ENCODE measurements around the gene CLIC5.

CLIC5 gene

GRCh38 chr6:46057792-46058191, 42.1 kb upstream of the CLIC5 start:
- Mint-ChIP-seq H3K4me3 (no peak overlapping the region), H3K27me3 (ENCODE audit: low read depth, poor library complexity) (no peaks in the 10 kb centered on the region), H3K4me1 (peaks cover 28% of the 10 kb centered on the region), H3K36me3 (ENCODE audit: low read depth) (no peaks in the 10 kb centered on the region), H3K27ac (no peak overlapping the region), H3K9me3 (peaks cover 24% of the 10 kb centered on the region)
- DNase-seq, result no peak
- no peak for TF ChIP-seq CTCF (IDR thresholded peaks at IDR 0.05)

GRCh38 chr6:46056906-46057529, 41.4 kb upstream of the CLIC5 start:
- TF ChIP-seq CTCF (IDR thresholded peaks at IDR 0.05), result no peak
- no peak for DNase-seq
- H3K4me1 Mint-ChIP-seq, result peaks cover 29% of the 10 kb centered on the region
- no peaks in the 10 kb centered on the region for H3K27me3 Mint-ChIP-seq (ENCODE audit: low read depth, poor library complexity)
- no peak overlapping the region for H3K4me3 Mint-ChIP-seq
- no peak overlapping the region for H3K27ac Mint-ChIP-seq
- no peaks in the 10 kb centered on the region for H3K36me3 Mint-ChIP-seq (ENCODE audit: low read depth)
- peaks cover 24% of the 10 kb centered on the region for H3K9me3 Mint-ChIP-seq

- Mint-ChIP-seq H3K36me3 (ENCODE audit: low read depth) (no peaks in the 10 kb centered on the region), H3K27ac (peak overlapping the region; percentile 30), H3K27me3 (ENCODE audit: low read depth, poor library complexity) (peaks cover 3% of the 10 kb centered on the region), H3K9me3 (peaks cover 24% of the 10 kb centered on the region), H3K4me1 (peaks cover 27% of the 10 kb centered on the region), H3K4me3 (no peak overlapping the region)
- TF ChIP-seq CTCF (IDR thresholded peaks at IDR 0.05), result no peak
- DNase-seq, result no peak
These were observed 38.9 kb upstream of the CLIC5 start for GRCh38 chr6:46054516-46054915.

GRCh38 chr6:46053039-46053933, 37.6 kb upstream of the CLIC5 start:
- H3K36me3 Mint-ChIP-seq (ENCODE audit: low read depth), result no peaks in the 10 kb centered on the region
- H3K27me3 Mint-ChIP-seq (ENCODE audit: low read depth, poor library complexity), result peaks cover 5% of the 10 kb centered on the region
- no peak for DNase-seq
- no peak overlapping the region for H3K4me3 Mint-ChIP-seq
- TF ChIP-seq CTCF (IDR thresholded peaks at IDR 0.05), result no peak
- no peak overlapping the region for H3K27ac Mint-ChIP-seq
- peaks cover 24% of the 10 kb centered on the region for H3K9me3 Mint-ChIP-seq
- peaks cover 27% of the 10 kb centered on the region for H3K4me1 Mint-ChIP-seq

- Mint-ChIP-seq H3K4me1 (peaks cover 27% of the 10 kb centered on the region), H3K36me3 (ENCODE audit: low read depth) (no peaks in the 10 kb centered on the region), H3K4me3 (peak overlapping the region; percentile 6), H3K27me3 (ENCODE audit: low read depth, poor library complexity) (peaks cover 6% of the 10 kb centered on the region), H3K27ac (no peak overlapping the region), H3K9me3 (peaks cover 17% of the 10 kb centered on the region)
- peak; percentile 20 for DNase-seq
- no peak for TF ChIP-seq CTCF (IDR thresholded peaks at IDR 0.05)
These were observed 36.8 kb upstream of the CLIC5 start for GRCh38 chr6:46052479-46052878.
